ENCODE results near the gene NFS1. TPM values are rescaled to one million over a fixed set of nuclear protein-coding genes. Genes with fewer than 3 reads are reported as not detected.

NFS1 gene
- total RNA-seq, 4 donors from 2014 or later = 39.7 to 73.2 (median 47.3) TPM

GRCh38 chr20:35730583-35731468 is 31.7 kb upstream of the NFS1 start:
- peaks cover 95% of the 10 kb centered on the region for H3K36me3 ChIP-seq

GRCh38 chr20:35729836-35730582 is 30.9 kb upstream of the NFS1 start:
- Histone ChIP-seq H3K9me3 (no peaks in the 10 kb centered on the region), H3K36me3 (peaks cover 97% of the 10 kb centered on the region), H3K4me1 (peaks cover 52% of the 10 kb centered on the region), H3K4me3 (no peak overlapping the region), H3K27me3 (no peaks in the 10 kb centered on the region), H3K27ac (no peak overlapping the region)
- TF ChIP-seq POLR2A (IDR thresholded peaks at IDR 0.05) (no peak), CTCF (IDR thresholded peaks at IDR 0.05) (no peak), EP300 (IDR thresholded peaks at IDR 0.05) (no peak), POLR2AphosphoS5 (IDR thresholded peaks at IDR 0.05) (no peak)
- WGBS = 80% methylated on average over 2 of the region's 2 CpGs
- no peak for DNase-seq (ENCODE audit: low spot score in 2 of 2)

More at GRCh38 chr20:35730583-35731468, 31.7 kb upstream of the NFS1 start:
- 55% methylated on average over 4 of the region's 4 CpGs for WGBS
- Histone ChIP-seq H3K4me3 (no peak overlapping the region), H3K27ac (no peak overlapping the region), H3K9me3 (no peaks in the 10 kb centered on the region), H3K27me3 (no peaks in the 10 kb centered on the region), H3K4me1 (peaks cover 59% of the 10 kb centered on the region)
- DNase-seq (ENCODE audit: low spot score in 2 of 2) = no peak
- TF ChIP-seq POLR2AphosphoS5 (IDR thresholded peaks at IDR 0.05) (no peak), CTCF (IDR thresholded peaks at IDR 0.05) (no peak), EP300 (IDR thresholded peaks at IDR 0.05) (no peak), POLR2A (IDR thresholded peaks at IDR 0.05) (no peak)

- no peaks in the 10 kb centered on the region for H3K27me3 ChIP-seq
- TF ChIP-seq POLR2A (IDR thresholded peaks at IDR 0.05) (no peak), EP300 (IDR thresholded peaks at IDR 0.05) (no peak), CTCF (IDR thresholded peaks at IDR 0.05) (no peak), POLR2AphosphoS5 (IDR thresholded peaks at IDR 0.05) (no peak)
- H3K9me3 ChIP-seq = no peaks in the 10 kb centered on the region
- H3K27ac ChIP-seq = no peak overlapping the region
- no peak for DNase-seq (ENCODE audit: low spot score in 2 of 2)
- 83% methylated on average over 7 of the region's 7 CpGs for WGBS
- H3K36me3 ChIP-seq = peaks cover 98% of the 10 kb centered on the region
- H3K4me1 ChIP-seq = peaks cover 45% of the 10 kb centered on the region
- H3K4me3 ChIP-seq = no peak overlapping the region
Observed at GRCh38 chr20:35729283-35729807, 30.2 kb upstream of the NFS1 start.

- H3K27ac ChIP-seq = no peak overlapping the region
- H3K4me3 ChIP-seq = no peak overlapping the region
- H3K9me3 ChIP-seq = no peaks in the 10 kb centered on the region
- H3K27me3 ChIP-seq = no peaks in the 10 kb centered on the region
- peaks cover 28% of the 10 kb centered on the region for H3K4me1 ChIP-seq
- H3K36me3 ChIP-seq = peaks cover 97% of the 10 kb centered on the region
- WGBS = 94% methylated on average over 20 of the region's 20 CpGs
- TF ChIP-seq POLR2A (IDR thresholded peaks at IDR 0.05) = no peak
- no peak for TF ChIP-seq EP300 (IDR thresholded peaks at IDR 0.05)
- no peak for DNase-seq (ENCODE audit: low spot score in 2 of 2)
Observed at GRCh38 chr20:35726842-35727711, 27.9 kb upstream of the NFS1 start.
